NCI-H2029 treated with DMSO at 0.1 percent for 48 hours (cell line): ENCODE data around the gene TNRC6C.
"Not testable (repeated sequence)": the region's sequence is repeated elsewhere in the genome, so short reads cannot be mapped to it uniquely, and the experiment has no call there.

ENCODE experiments used
- DNase-seq: peaks from one replicate; lab custom pipeline; 2025; lab: John Stamatoyannopoulos, UW

The TNRC6C gene

GRCh38 chr17:78082355-78082872 lies 123.9 kb downstream of the TNRC6C start:
- DNase-seq, result not testable (repeated sequence)

DNA sequence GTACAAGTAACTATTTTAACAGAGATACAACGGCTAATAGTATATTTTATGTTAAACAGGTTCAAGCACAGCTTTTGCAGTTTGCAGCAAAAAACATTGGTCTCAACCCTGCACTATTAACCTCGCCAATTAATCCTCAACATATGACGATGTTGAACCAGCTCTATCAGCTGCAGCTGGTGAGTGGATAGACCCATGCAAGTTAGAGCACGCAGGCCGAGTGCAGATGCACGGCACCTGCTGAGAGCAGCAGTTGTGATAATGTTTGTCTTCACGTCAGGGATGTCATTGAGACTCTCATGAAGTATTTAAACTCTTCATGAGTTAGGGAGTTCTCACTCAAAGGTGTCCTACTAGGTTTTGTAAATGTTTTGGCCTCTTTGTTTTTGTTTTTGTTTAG lies 124.5 kb downstream of the TNRC6C start:
- DNase-seq, result no peak

- DNase-seq, result no peak
Observed at GRCh38 chr17:78086740-78087139, 128.2 kb downstream of the TNRC6C start.

GRCh38 chr17:78088529-78088928 lies 130.0 kb downstream of the TNRC6C start:
- DNase-seq, result no peak

DNA sequence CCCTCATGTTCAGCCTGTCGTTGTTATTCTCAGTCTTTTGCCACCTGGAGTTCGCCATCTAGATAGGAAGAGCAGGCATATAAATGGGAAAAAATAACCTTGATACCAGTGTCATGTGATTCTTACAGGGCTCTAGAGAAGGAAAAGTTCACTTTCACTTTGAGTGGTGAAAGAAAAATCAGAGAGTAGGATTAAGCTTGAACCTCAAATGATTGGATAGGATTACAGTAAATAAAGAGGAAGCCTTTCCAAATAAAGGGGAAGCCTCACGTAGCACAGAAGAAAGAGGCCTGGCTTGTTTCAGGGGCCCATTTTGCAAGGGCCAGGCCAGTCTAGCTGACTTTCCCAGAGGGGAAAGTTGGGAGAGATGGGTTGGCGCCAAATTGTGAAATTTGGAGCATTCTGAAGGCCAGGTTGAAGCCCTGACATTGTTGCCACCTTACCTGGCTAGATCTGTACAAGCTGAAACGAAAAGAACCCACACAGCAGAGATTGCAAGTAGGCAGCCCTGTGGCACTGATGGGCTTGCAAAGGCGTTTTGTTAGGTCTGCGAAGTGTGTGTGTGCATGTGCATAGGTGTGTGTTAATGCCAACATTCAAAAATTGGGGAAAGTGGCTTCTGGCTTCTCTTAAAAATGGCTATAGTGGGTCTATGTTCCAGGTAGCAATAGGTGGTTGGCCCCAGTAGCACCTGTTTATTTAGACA lies 131.2 kb downstream of the TNRC6C start:
- no peak for DNase-seq

DNA sequence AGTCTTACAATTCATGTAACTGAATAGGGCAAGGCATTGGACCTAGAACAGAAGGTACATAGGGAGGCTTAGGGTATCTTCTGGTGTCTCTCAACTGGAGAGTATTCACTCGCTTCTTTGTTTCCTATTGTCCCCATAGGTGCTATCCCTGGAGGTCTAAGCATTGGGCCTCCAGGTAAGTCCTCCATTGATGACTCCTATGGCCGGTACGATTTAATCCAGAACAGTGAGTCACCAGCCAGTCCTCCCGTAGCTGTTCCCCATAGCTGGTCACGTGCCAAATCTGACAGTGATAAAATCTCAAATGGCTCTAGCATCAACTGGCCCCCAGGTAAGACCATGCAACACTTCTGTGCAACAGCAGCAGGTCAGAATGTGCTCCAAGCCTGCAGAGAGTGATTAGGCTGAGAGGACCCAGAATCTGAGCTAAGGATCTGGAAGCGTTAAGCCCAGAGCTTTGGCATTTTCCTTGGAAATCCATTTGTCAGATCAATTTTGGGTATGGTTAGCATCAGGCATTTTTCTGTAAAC lies 134.4 kb downstream of the TNRC6C start:
- no peak for DNase-seq

DNA sequence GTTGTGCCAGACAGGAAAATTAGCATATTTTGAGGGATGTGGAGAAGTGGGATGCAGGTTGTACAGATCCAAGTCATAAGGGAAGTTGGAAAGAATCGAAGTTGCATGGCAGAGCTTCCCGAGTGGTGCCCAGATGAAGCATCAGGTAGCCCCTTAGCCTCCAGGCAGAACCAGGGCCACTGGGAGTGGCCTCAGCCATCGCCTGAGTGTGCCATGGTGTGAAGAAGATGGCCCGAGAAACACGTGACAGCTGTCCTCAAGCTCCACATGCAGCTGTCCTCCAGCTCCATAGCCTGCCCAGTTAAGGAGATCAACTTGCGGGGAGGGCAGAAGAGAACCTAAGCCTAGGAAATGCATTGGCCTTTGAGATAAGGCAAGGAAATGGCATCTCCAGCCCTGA lies 136.5 kb downstream of the TNRC6C start:
- no peak for DNase-seq

- no peak for DNase-seq
Observed at GRCh38 chr17:78096093-78096492, 137.6 kb downstream of the TNRC6C start.

DNA sequence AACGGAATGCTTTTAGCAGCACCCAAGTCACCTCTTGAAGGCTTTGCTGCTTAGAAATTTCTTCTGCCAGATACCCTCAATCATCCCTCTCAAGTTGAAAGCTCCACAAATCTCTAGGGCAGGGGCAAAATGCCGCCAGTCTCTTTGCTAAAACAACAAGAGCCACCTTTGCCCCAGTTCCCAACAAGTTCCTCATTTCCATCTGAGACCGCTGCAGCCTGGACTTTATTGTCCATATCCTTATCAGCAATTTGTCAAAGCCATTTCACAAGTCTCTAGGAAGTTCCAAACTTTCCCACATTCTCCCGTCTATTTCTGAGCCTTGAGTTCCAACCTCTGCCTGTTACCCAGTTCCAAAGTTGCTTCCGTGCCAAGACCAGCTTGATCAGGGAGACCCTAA lies 142.6 kb downstream of the TNRC6C start:
- no peak for DNase-seq

GRCh38 chr17:78101542-78101941 lies 143.0 kb downstream of the TNRC6C start:
- no peak for DNase-seq

DNA sequence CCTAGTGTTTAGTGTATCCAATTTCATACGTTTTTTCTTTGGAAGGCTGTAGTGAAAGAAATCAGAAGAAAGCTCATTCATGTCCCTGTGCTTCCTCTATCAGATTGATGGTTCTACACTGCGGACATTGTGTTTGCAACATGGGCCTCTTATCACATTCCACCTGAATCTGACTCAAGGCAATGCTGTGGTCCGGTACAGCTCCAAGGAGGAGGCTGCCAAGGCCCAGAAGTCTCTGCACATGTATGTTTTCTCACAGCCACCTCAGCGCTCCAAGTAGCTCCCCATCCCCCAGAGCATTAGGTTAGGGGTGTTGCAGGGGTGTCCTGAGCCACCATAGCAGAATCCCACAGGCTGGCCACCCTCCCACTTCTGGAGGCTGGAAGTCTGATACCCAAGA lies 144.8 kb downstream of the TNRC6C start:
- DNase-seq, result no peak

DNA sequence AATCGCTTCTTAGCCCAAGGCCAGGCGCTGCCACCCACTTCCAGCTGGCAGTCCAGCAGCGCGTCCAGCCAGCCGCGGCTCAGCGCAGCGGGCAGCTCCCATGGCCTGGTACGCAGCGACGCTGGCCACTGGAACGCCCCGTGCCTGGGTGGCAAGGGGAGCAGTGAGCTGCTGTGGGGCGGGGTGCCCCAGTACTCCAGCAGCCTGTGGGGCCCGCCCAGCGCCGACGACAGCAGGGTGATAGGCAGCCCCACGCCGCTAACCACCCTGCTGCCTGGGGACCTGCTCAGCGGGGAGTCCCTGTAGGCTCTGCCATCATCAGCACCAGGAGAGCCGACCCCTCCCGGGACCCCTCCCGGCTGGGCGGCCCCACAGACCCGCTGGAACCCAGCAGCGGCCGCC lies 146.0 kb downstream of the TNRC6C start:
- no peak for DNase-seq

- DNase-seq, result no peak
Observed at GRCh38 chr17:78105101-78105500, 146.6 kb downstream of the TNRC6C start.

DNA sequence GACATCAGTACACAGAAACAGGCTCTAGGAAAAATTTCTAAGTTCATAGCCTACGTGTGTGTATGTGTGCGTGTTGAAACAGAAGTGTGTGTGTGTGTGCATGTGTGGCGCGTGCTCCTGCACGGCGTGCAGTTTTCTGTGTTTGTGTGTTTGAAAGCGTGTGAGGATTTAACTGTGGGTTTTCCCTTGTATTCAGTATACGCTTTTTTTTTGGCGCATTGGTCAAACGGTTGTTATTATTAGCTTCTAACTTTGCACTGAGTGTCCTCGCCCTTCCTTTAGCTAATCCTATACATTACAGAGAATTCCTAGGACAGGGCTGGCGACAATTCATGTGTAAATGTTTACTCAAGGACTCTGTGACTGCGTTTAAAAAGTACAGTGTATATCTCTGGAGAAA lies 147.0 kb downstream of the TNRC6C start:
- no peak for DNase-seq

DNA sequence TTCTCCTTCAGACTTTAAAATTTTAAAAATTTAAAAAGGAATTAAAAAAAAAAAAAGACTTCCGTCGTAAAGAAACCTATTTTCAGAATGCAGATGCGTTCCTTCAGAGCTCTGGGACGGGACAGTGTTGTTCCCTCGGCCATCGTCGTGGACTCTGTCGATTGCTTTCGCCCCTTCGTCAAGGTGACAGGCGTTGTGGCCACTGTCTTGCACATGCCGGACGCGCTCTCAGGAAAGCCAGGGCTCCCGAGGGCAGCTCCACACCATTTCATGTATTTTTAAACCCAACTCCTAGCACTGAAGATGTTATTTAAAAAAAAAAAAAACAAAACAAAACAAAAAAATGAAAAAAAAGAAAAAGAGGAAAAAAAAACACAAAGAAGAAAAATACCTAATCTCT lies 147.7 kb downstream of the TNRC6C start:
- DNase-seq, result no peak

DNA sequence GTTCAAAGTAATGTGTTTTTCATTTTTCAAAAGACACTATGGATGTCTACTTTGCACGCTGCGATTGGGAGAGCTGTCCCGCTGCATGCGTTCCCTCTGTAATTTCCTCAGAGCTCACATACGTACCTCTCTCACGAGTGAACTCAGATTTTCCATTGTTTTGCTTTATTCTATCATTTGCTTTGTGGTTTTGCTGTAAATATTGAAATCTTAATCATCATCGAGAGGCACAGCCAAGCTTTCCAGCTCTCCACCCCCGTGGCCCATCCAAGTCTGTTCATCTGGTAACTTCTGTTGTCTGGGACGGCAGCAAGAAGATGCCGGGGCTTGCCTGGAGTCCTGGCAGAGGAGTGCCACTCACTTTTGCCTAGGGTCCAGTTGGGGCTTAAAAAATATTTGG lies 149.0 kb downstream of the TNRC6C start:
- DNase-seq, result no peak

- DNase-seq, result no peak
Observed at GRCh38 chr17:78107976-78108725, 149.6 kb downstream of the TNRC6C start.

- DNase-seq, result no peak
Observed at GRCh38 chr17:78108726-78109488, 150.4 kb downstream of the TNRC6C start.

DNA sequence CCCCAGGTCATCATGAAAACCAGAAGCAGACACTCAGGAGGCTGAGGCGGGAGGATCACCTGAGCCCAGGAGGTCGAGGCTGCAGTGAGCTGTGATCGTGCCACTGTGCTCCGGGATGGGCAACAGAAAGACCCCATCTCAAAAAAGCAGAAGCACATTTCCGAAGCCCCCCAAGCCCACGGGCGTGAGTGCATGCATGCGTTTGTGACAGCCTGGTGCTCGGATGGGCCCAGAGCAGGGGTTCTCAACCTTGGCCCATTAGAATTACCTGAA lies 150.9 kb downstream of the TNRC6C start:
- DNase-seq, result no peak

DNA sequence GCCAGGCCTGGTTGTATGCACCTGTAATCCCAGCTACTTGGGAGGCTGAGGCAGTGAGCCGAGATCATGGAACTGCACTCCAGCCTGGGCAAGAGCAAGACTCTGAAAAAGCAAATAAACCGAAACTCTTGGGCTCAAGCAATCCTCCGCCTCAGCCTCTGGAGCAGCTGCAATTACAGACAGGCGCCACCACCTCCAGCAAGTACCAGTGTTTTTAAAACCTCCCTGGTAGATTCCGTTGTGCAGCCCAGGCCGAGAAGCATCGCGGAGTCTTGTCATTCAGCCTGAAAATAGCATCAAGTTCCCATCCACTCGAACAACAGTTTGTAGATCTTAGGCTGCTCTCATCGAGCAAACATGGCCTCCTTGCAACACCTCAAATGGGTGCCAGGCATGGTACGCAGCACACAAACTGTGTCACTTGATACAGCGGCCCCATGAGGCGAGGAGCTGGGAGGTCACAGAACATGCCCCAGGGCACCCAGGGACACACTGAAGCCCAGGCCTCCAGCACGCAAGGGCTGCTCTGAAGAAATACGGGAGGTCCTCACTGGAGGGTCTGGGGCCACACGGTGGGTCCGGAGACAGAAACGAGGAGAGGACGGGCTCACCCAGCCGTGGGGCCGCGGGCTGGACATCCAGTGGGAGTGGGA lies 152.0 kb downstream of the TNRC6C start:
- no peak for DNase-seq

GRCh38 chr17:78111016-78111726 lies 152.7 kb downstream of the TNRC6C start:
- DNase-seq, result no peak
